ENCODE measurements around the gene STK32B. TPM values are rescaled to one million over a fixed set of nuclear protein-coding genes. Genes with fewer than 3 reads are reported as not detected.

Gene STK32B
- total RNA-seq, 3 donors from 2014 or later: 2.2 to 5.0 (median 4.6) TPM

DNA sequence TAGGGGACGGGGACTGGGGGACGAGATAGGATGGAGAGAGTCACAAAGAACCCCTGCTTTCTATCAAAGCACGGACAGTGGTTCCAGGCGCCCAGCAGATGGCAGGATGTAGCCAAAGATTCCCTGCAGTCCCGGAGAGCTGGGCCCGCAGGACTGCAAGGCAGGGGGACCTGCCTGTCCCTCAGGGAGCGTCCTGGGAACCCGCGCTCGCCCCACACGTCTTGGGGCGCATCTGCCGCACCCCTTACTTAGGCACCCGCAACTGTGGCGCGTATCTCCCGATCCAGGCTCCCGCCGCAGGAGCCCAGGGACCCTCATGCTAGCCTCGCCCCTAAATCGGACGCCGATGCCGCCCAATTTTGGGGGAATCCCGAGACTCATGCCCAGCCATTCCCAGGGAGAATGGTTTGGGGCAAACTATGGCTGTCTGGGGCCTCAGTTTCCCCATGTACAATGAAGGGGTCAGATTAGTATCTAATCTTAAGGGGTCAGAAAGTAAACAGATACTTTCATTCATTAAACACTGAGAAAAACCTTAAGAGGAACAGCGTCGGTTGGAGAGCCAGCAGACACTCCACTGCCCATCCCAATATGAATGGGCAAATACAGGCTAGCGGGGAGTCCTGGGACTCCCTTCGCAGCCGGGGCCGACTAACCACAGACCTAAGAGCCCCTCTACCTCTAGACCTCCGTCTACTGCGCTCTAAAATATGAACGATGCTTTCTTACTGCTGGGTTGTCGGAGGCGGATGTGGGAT, 581 bp upstream of the STK32B start:
- peaks cover 0 to 4% of the 10 kb centered on the region in 2 donors for H3K4me1 ChIP-seq
- intact Hi-C loops (cut with DNase I; ENCODE audit: low total_unique reads): no loop called here
- H3K4me3 ChIP-seq: peak overlapping the region; percentile 63 to 72 (median 71)
- H3K27ac ChIP-seq: no peak overlapping the region
- peak in 1 of 2 donors; percentile 77 for DNase-seq (ENCODE audit: low spot score in 2 of 2)
- TF ChIP-seq POLR2A (IDR thresholded peaks at IDR 0.05) (no peak), CTCF (IDR thresholded peaks at IDR 0.05) (peak in 2 of 3 donors; percentile 61 to 66)
- H3K27me3 ChIP-seq: no peaks in the 10 kb centered on the region
- no peaks in the 10 kb centered on the region for H3K36me3 ChIP-seq
- no peaks in the 10 kb centered on the region for H3K9me3 ChIP-seq

DNA sequence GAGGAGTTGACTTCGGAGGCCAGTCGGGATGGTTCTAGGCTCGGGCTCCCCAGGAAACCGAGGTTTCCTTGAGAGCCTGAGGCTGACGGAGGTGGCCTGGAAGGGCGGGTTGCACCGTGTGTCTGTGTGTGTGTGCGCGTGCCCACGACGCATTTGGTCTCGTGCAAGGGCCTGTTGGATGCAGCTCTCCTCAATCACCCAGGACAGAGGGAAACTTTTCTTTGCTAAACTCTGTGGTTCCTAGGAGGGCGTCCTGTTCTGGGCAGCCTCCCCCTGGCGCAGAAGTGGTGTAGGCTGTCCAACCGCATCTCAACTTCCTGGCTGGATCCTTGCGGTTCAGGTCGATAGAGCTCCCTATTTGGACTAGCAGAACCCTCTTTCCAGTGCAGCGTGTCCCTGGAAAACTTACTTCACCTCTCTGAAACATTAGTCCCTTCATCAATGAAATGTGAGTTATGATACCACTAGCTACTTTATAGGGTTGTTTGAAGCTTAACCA, 973 bp downstream of the STK32B start:
- Histone ChIP-seq H3K9me3 (no peaks in the 10 kb centered on the region), H3K36me3 (no peaks in the 10 kb centered on the region), H3K4me1 (peaks cover 0 to 4% of the 10 kb centered on the region in 2 donors), H3K27me3 (no peaks in the 10 kb centered on the region), H3K27ac (no peak overlapping the region), H3K4me3 (peak overlapping the region; percentile 63 to 72 (median 71))
- TF ChIP-seq POLR2AphosphoS5 (IDR thresholded peaks at IDR 0.05): no peak
- TF ChIP-seq CTCF (IDR thresholded peaks at IDR 0.05): no peak
- TF ChIP-seq POLR2A (IDR thresholded peaks at IDR 0.05): no peak
- DNase-seq (ENCODE audit: low spot score in 2 of 2): no peak
- intact Hi-C loops (cut with DNase I; ENCODE audit: low total_unique reads): no loop called here

DNA sequence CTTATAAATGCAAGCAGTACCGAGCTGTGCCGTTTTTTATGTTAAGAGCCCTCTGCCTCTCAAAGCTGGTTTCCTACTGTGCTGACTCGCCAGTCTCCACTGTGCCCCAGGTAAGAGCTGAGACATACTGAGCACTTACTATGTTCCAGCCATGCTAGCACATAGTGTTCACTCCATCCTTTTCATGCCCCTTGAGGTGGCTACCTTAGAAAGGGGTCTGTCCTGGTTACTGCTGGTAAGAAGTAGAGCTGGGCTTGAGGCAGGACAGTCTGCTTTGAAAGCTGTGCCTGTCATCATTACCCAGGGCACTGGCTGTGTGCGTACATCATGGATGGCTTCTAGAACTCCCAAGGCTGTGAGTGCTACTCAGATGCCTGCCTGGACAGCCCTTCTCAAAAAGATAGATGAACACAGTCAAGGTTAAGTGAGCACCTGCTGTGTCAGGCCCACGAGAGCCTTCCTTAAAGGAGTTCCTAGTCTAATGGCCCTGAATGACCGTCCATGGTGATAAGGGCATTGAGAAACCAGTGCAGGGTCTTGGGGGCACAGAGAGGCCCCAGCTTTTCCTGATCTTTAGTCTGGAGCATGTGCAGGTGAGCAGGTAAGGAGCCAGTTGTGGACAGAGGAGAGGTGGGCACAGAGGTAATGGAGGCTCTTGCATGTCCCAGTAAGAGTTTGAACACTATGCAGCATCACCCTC, 1.6 kb downstream of the STK32B start:
- Histone ChIP-seq H3K27me3 (no peaks in the 10 kb centered on the region), H3K27ac (no peak overlapping the region), H3K36me3 (no peaks in the 10 kb centered on the region), H3K4me1 (peaks cover 0 to 4% of the 10 kb centered on the region in 2 donors), H3K9me3 (no peaks in the 10 kb centered on the region), H3K4me3 (no peak overlapping the region)
- TF ChIP-seq POLR2AphosphoS5 (IDR thresholded peaks at IDR 0.05): no peak
- TF ChIP-seq POLR2A (IDR thresholded peaks at IDR 0.05): no peak
- no peak for TF ChIP-seq CTCF (IDR thresholded peaks at IDR 0.05)
- DNase-seq (ENCODE audit: low spot score in 2 of 2): no peak
- intact Hi-C loops (cut with DNase I; ENCODE audit: low total_unique reads): no loop called here

- no peak for DNase-seq (ENCODE audit: low spot score in 2 of 2)
- H3K4me3 ChIP-seq: no peak overlapping the region
- TF ChIP-seq CTCF (IDR thresholded peaks at IDR 0.05) (no peak), POLR2AphosphoS5 (IDR thresholded peaks at IDR 0.05) (no peak), POLR2A (IDR thresholded peaks at IDR 0.05) (no peak)
- intact Hi-C loops (cut with DNase I; ENCODE audit: low total_unique reads): no loop called here
- H3K27me3 ChIP-seq: no peaks in the 10 kb centered on the region
- H3K9me3 ChIP-seq: no peaks in the 10 kb centered on the region
- H3K4me1 ChIP-seq: peaks cover 0 to 4% of the 10 kb centered on the region in 2 donors
- no peak overlapping the region for H3K27ac ChIP-seq
- H3K36me3 ChIP-seq: no peaks in the 10 kb centered on the region
These were observed 3.3 kb downstream of the STK32B start for GRCh38 chr4:5054532-5054931.

- Histone ChIP-seq H3K9me3 (no peaks in the 10 kb centered on the region), H3K27ac (no peak overlapping the region), H3K27me3 (no peaks in the 10 kb centered on the region), H3K4me1 (peaks cover 0 to 4% of the 10 kb centered on the region in 2 donors), H3K36me3 (no peaks in the 10 kb centered on the region), H3K4me3 (no peak overlapping the region)
- TF ChIP-seq POLR2AphosphoS5 (IDR thresholded peaks at IDR 0.05) (no peak), CTCF (IDR thresholded peaks at IDR 0.05) (no peak), POLR2A (IDR thresholded peaks at IDR 0.05) (no peak)
- intact Hi-C loops (cut with DNase I; ENCODE audit: low total_unique reads): no loop called here
- no peak for DNase-seq (ENCODE audit: low spot score in 2 of 2)
These were observed 4.1 kb downstream of the STK32B start for GRCh38 chr4:5055411-5055810.
